Left ventricle myocardium inferior (tissue), 1 donor: ENCODE results near the gene SPNS2. TPM values are rescaled to one million over a fixed set of nuclear protein-coding genes. Genes with fewer than 3 reads are reported as not detected.

Experiments used
- DNase-seq: peaks from one replicate; pipeline ENCODE4 v3.0.0-alpha.2; 2020
- H3K27ac ChIP-seq: fragments of 200-600 bp; replicated peaks from 2 replicates; pipeline ENCODE4 v1.8.0; 2021
- H3K27me3 ChIP-seq: fragments of 200-600 bp; 2 replicates; pipeline ENCODE4 v1.8.0; 2021; ENCODE audit warnings: low read depth
- H3K36me3 ChIP-seq: fragments of 200-600 bp; 2 replicates; pipeline ENCODE4 v1.8.0; 2021
- H3K4me1 ChIP-seq: fragments of 200-600 bp; 2 replicates; pipeline ENCODE4 v1.8.0; 2021
- H3K4me3 ChIP-seq: fragments of 200-600 bp; 2 replicates; pipeline ENCODE4 v1.8.0; 2021; ENCODE audit warnings: mild to moderate bottlenecking, moderate library complexity
- H3K9me3 ChIP-seq: fragments of 200-600 bp; replicated peaks from 2 replicates; pipeline ENCODE4 v1.8.0; 2021
- CTCF ChIP-seq: fragments of 200-600 bp; IDR thresholded peaks from 2 replicates; pipeline ENCODE4 v1.8.0; 2021; ENCODE audit warnings: antibody characterized with exemption, mild to moderate bottlenecking, borderline replicate concordance
- intact Hi-C: fragments of 100-400 bp; cut with micrococcal nuclease; formaldehyde crosslinking; loops from one replicate; pipeline ENCODE4 v1.11.0; 2022
- total RNA-seq: library from RNA; stranded (reverse); fragmentation: NEBNext Ultra II Directional; extraction: Animal tissue kit (Norgen Biotek cat#: 25700); gene quantifications from one replicate; pipeline ENCODE4 v1.2.1, GENCODE V29; 2021
- donor health status: DM: no; HTN: yes; CAD: no; lungs with severe emphysema.

SPNS2 gene
- total RNA-seq, 1 donor from 2014 or later = 11.2 TPM

DNA sequence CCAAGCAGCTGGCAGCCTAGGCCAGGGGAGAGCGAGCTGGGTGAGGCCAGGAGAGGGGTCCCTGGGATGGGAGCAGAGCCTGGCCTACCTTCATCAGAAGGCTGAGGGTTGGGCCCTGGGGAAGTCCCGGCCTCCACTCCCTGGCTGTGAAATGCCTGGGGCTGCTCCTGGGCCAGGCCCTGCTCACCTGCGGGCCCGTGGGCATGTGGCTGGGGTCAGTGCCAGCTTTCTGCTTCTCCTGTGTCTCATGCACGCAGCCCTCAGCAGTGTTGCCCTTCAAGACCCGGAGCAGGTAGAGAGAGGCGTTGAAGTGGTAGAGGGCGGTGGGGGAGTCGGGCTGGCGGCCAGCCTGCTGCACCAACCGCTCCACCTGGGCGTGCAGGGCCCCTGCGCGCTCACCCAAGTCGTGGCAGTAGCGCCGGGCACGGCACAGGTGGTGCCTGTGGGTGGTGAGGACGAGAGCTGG, 44.1 kb downstream of the SPNS2 start:
- no peak for DNase-seq
- Histone ChIP-seq H3K36me3 (peaks cover 81% of the 10 kb centered on the region), H3K27me3 (no peaks in the 10 kb centered on the region), H3K4me1 (peaks cover 45% of the 10 kb centered on the region), H3K4me3 (no peak overlapping the region), H3K9me3 (no peaks in the 10 kb centered on the region), H3K27ac (no peak overlapping the region)
- intact Hi-C loops = no loop called here
- no peak for TF ChIP-seq CTCF

DNA sequence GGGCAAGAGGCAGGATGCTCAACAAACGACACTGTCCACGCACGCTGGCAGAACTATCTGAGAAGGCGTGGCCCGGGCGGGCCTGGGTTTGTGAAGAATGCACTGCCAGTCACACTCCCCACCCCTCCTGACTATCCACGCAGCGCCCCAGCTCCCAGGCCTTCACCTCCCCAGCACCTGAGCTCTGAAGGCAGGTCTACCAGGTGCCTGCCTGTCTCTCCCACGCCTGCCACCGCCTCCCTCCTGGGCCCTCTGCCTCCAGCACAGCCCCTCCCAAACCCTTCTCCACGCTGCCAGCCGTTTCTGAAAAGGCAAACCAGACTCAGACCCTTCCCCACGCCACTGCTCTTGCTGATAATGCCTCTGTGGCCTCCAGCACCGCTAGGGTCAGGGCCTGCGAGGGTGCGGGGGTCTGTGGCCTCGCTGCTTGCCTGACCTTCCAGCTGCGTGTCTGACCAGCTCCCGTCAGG, 44.9 kb downstream of the SPNS2 start:
- Histone ChIP-seq H3K27ac (no peak overlapping the region), H3K36me3 (peaks cover 85% of the 10 kb centered on the region), H3K4me1 (peaks cover 36% of the 10 kb centered on the region), H3K27me3 (no peaks in the 10 kb centered on the region), H3K9me3 (no peaks in the 10 kb centered on the region), H3K4me3 (no peak overlapping the region)
- intact Hi-C loops = no loop called here
- no peak for DNase-seq
- TF ChIP-seq CTCF = no peak

DNA sequence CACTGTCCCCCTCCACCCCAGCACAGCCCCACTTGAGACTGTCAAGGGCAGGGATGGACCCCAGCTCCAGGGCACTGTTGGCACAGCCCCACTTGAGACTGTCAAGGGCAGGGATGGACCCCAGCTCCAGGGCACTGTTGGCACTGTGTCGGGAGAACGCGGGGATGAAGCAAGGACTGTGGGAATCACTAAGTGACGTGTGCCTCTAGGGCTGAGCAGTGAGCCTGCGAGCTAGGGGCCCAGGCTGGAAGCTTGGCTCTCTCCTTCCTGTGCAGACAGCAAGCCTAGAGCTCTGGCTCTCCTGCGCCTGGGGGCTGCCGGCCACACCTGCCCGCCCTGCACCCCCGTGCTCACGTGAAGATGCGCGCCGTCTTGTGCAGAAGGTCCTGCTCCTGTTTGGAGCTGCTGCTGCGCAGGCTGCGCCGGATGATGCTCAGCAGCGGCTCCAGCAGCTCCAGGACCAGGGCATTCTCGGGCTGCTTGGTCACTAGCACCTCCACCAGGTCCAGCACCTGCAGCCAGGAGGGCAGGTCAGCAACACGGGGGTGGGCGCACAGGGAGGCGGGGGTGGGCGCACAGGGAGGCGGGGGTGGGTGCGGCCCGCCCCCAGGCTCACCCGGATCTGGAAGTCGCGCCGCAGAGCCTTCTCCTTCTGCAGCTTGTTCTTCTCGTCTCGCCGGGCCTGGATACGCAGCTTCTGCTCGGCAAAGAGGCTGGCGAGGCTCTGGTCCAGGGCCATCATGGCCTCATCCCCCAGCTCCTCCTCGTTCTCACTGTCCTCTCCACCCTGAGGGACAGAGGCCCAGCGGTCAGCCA, 45.7 kb downstream of the SPNS2 start:
- Histone ChIP-seq H3K4me1 (peaks cover 29% of the 10 kb centered on the region), H3K4me3 (no peak overlapping the region), H3K36me3 (peaks cover 85% of the 10 kb centered on the region), H3K9me3 (no peaks in the 10 kb centered on the region), H3K27ac (no peak overlapping the region), H3K27me3 (no peaks in the 10 kb centered on the region)
- no peak for TF ChIP-seq CTCF
- intact Hi-C loops = no loop called here
- DNase-seq = no peak

DNA sequence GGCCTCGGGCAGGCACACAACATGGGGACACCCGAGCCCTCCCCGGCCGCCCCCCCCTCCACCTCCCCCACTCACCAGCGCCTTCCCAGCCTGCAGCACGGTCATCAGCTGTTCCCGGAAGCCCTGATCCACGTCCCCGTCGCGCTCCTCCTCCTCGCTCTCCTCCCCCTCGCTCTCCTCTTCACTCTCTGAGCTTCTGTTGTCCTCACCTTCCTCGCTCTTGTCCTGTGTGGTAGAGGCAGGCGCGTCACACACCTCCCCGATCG, 46.2 kb downstream of the SPNS2 start:
- DNase-seq = no peak
- TF ChIP-seq CTCF = no peak
- Histone ChIP-seq H3K9me3 (no peaks in the 10 kb centered on the region), H3K27me3 (no peaks in the 10 kb centered on the region), H3K4me1 (peaks cover 24% of the 10 kb centered on the region), H3K36me3 (peaks cover 85% of the 10 kb centered on the region), H3K4me3 (no peak overlapping the region), H3K27ac (no peak overlapping the region)
- intact Hi-C loops = no loop called here

GRCh38 chr17:4545217-4545951, 46.7 kb downstream of the SPNS2 start:
- no peak for TF ChIP-seq CTCF
- H3K36me3 ChIP-seq = peaks cover 87% of the 10 kb centered on the region
- H3K27ac ChIP-seq = no peak overlapping the region
- no peaks in the 10 kb centered on the region for H3K9me3 ChIP-seq
- no peak for DNase-seq
- H3K27me3 ChIP-seq = no peaks in the 10 kb centered on the region
- H3K4me1 ChIP-seq = peaks cover 19% of the 10 kb centered on the region
- intact Hi-C loops = no loop called here
- H3K4me3 ChIP-seq = no peak overlapping the region
